Measurements from ENCODE around the gene LSS. TPM values are rescaled to one million over a fixed set of nuclear protein-coding genes. Genes with fewer than 3 reads are reported as not detected.

LSS gene
- total RNA-seq, 2 experiments from 2014 or later, result 30.4 TPM

DNA sequence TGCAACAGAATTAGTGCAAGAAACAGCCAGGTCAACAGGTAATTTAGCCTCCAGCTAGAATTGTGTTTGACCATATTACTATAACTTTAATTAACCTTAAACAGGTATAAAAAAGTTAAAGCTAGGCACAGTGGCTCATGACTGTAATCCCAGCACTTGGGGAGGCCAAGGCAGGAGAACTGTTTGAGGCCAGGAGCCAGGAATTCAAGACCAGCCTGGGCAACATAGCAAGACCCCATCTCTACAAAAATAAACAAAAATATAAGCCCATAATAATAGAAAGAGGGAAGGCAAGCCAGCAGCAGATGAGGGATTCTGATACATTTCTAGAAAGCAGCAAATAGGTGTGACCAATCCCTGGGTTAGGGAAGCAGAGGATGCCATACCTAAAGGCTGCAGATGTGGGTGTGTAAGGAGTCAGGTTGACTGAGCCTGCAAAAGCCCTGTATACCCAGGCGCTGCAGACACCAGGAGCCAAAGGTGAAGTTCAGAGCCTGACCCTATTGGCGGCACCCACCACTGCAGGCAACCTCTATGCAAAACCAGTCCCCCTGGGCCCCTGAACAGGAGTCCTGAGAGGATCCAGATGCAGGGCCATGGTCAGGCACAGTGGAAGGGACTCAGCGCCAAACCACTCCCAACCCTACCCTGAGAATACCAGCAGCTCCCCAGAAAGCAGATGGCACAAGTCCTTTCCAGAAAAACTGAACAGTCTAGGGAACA is 19.3 kb upstream of the LSS start:
- H3K36me3 ChIP-seq (ENCODE audit: insufficient read depth, low read length), result peaks cover 95% of the 10 kb centered on the region
- no peak for DNase-seq
- POLR2A ChIA-PET, result no interaction called here
- CTCF ChIA-PET, result no interaction called here
- H3K27me3 Mint-ChIP-seq, result no peaks in the 10 kb centered on the region
- intact Hi-C loops (cut with DNase I, micrococcal nuclease), result no loop called here
- no peaks in the 10 kb centered on the region for H3K9me3 Mint-ChIP-seq
- no peaks in the 10 kb centered on the region for H3K9me3 ChIP-seq (ENCODE audit: control insufficient read depth in 1 of 2, insufficient read depth in 1 of 2, low read length in 2 of 2)
- H3K36me3 Mint-ChIP-seq (ENCODE audit: low read depth), result peaks cover 87% of the 10 kb centered on the region
- no peak overlapping the region for H3K27ac Mint-ChIP-seq
- H3K4me3 ChIP-seq (ENCODE audit: low read length), result no peak overlapping the region
- H3K4me1 Mint-ChIP-seq (ENCODE audit: low read depth), result peaks cover 15% of the 10 kb centered on the region
- H3K4me1 ChIP-seq (ENCODE audit: insufficient read depth, low read length), result peaks cover 7% of the 10 kb centered on the region
- ATAC-seq (ENCODE audit: poor library complexity), result no peak
- no peak for TF ChIP-seq CTCF (IDR thresholded peaks at IDR 0.05)
- no peak overlapping the region for H3K4me3 Mint-ChIP-seq
- no peaks in the 10 kb centered on the region for H3K27me3 ChIP-seq (ENCODE audit: control insufficient read depth in 1 of 2, insufficient read depth in 2 of 2, low read length in 2 of 2)
- H3K27ac ChIP-seq (ENCODE audit: low read depth in 1 of 2, low read length in 2 of 2), result no peak overlapping the region

DNA sequence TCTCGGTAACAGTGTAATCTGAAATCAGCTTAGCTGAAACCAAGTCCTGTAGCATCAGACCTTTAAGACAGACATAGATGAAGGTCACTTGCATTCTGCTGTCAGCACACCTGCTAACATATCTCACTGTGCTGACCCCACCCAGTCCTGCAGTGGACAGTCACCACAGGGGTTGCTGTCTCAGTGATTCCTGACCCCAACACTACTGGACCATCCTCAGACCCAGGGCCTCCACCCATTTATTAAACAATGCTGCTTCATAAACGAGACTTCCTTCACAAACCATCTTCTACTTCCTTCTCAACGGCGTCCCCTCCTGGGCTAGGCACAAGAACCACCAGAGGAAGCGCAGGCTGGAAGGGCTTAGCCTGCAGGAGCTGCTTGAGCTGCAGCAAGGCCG is 17.8 kb upstream of the LSS start:
- peaks cover 6% of the 10 kb centered on the region for H3K4me1 ChIP-seq (ENCODE audit: insufficient read depth, low read length)
- peaks cover 15% of the 10 kb centered on the region for H3K4me1 Mint-ChIP-seq (ENCODE audit: low read depth)
- H3K27me3 Mint-ChIP-seq, result no peaks in the 10 kb centered on the region
- H3K9me3 Mint-ChIP-seq, result no peaks in the 10 kb centered on the region
- peaks cover 96% of the 10 kb centered on the region for H3K36me3 ChIP-seq (ENCODE audit: insufficient read depth, low read length)
- ChIA-PET POLR2A (no interaction called here), CTCF (no interaction called here)
- peaks cover 88% of the 10 kb centered on the region for H3K36me3 Mint-ChIP-seq (ENCODE audit: low read depth)
- peak overlapping the region; percentile 36 for H3K27ac Mint-ChIP-seq
- H3K27me3 ChIP-seq (ENCODE audit: control insufficient read depth in 1 of 2, insufficient read depth in 2 of 2, low read length in 2 of 2), result no peaks in the 10 kb centered on the region
- no peak overlapping the region for H3K4me3 Mint-ChIP-seq
- no peaks in the 10 kb centered on the region for H3K9me3 ChIP-seq (ENCODE audit: control insufficient read depth in 1 of 2, insufficient read depth in 1 of 2, low read length in 2 of 2)
- intact Hi-C loops (cut with DNase I, micrococcal nuclease), result no loop called here
- H3K27ac ChIP-seq (ENCODE audit: low read depth in 1 of 2, low read length in 2 of 2), result no peak overlapping the region
- no peak overlapping the region for H3K4me3 ChIP-seq (ENCODE audit: low read length)
- TF ChIP-seq CTCF (IDR thresholded peaks at IDR 0.05), result no peak
- DNase-seq (no peak), ATAC-seq (ENCODE audit: poor library complexity) (no peak)

DNA sequence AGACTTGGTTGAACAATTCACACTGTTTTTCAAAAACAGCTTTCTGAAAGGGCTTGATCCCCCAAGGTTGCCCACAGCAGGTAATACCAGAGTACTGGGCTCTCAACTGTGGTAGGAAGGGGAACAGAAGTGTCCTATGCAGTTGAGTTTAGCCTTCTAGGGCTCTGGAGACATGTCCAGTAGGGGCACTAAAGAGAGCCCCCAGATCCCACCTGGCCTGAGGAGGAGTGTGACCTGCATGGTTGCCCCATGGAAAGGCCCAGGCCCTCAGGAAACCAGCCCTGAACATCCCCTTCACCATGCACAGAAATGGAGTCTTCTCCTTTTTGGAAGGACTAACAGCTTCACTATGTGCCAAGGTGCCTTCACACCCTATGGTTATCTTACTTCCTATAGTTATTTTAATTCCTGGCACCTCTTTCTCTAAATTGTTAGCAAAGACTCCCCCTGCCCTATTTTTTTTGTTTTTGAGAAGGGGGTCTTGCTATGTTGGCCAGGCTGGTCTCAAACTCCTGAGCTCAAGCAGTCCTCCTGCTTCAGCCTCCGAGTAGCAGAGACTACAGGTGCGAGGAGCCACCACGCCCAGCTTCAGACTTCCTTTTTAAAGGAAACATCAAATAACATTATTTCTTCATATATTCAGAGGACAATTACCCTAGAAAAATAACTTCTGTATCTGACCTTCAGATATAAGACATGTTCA is 16.8 kb upstream of the LSS start:
- Histone ChIP-seq H3K27ac (ENCODE audit: low read depth in 1 of 2, low read length in 2 of 2) (no peak overlapping the region), H3K4me1 (ENCODE audit: insufficient read depth, low read length) (peaks cover 3% of the 10 kb centered on the region), H3K4me3 (ENCODE audit: low read length) (no peak overlapping the region), H3K27me3 (ENCODE audit: control insufficient read depth in 1 of 2, insufficient read depth in 2 of 2, low read length in 2 of 2) (no peaks in the 10 kb centered on the region), H3K36me3 (ENCODE audit: insufficient read depth, low read length) (peaks cover 96% of the 10 kb centered on the region), H3K9me3 (ENCODE audit: control insufficient read depth in 1 of 2, insufficient read depth in 1 of 2, low read length in 2 of 2) (no peaks in the 10 kb centered on the region)
- H3K27ac Mint-ChIP-seq, result no peak overlapping the region
- ChIA-PET POLR2A (no interaction called here), CTCF (no interaction called here)
- no peak overlapping the region for H3K4me3 Mint-ChIP-seq
- DNase-seq, result no peak
- no peak for TF ChIP-seq CTCF (IDR thresholded peaks at IDR 0.05)
- intact Hi-C loops (cut with DNase I, micrococcal nuclease), result no loop called here
- H3K27me3 Mint-ChIP-seq, result no peaks in the 10 kb centered on the region
- peaks cover 7% of the 10 kb centered on the region for H3K4me1 Mint-ChIP-seq (ENCODE audit: low read depth)
- ATAC-seq (ENCODE audit: poor library complexity), result no peak
- peaks cover 88% of the 10 kb centered on the region for H3K36me3 Mint-ChIP-seq (ENCODE audit: low read depth)
- H3K9me3 Mint-ChIP-seq, result no peaks in the 10 kb centered on the region
